ENCODE results near the gene PACSIN1.

PACSIN1 gene

DNA sequence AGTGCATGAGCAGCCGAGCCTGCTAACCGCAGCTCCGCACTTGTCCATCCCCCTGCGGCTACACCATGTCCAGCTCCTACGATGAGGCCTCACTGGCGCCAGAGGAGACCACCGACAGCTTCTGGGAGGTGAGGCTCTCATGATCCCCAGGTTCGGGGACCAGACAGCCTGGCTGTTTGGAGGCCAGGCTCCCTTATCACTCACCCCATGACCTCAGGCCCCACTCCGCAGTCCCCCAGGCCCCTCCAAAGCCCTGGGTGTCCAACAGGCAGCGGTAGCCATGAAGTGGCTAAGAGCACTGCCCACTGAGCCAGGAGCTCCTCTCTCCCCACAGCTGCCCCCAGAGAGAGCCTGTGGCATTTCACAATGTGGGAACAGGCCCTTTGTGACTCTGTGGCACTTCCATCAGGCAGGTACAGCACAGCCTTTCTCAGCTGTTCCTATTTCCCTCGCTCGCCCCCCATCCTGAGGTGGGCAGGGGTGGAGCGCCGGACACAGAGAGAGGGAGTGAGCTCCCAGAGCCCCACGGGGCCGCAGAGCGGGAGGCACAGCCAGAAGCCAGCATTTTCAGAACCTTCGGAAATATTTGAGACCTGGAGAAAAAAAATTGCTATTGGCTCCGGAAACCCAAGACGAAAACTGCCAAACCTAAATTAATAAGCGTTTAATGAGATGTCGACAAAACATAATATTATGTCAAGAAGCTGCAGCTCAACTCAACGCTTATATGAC lies 60.5 kb downstream of the PACSIN1 start:
- Histone ChIP-seq H3K14ac (ENCODE audit: low read length in 2 of 2) (no peak overlapping the region), H3K9me3 (ENCODE audit: control insufficient read depth, low read length) (no peaks in the 10 kb centered on the region), H4K91ac (ENCODE audit: low read length) (peak overlapping the region; percentile 35), H4K8ac (ENCODE audit: low read length) (peak overlapping the region; percentile 74), H3K79me1 (replicated peaks; ENCODE audit: low read length, poor library complexity, severe bottlenecking) (no peaks in the 10 kb centered on the region), H3K4me2 (ENCODE audit: low read length, poor library complexity, severe bottlenecking) (no peak overlapping the region), H3K9ac (ENCODE audit: low read length) (peak overlapping the region; percentile 79), H2AK5ac (ENCODE audit: low read length, severe bottlenecking) (peak overlapping the region; percentile 34), H3K27ac (ENCODE audit: low read length, poor library complexity, severe bottlenecking) (no peak overlapping the region), H2BK15ac (ENCODE audit: low read depth, poor library complexity, severe bottlenecking) (no peak overlapping the region), H3K4me1 (ENCODE audit: control insufficient read depth, insufficient read depth, low read depth, low read length) (peaks cover 6% of the 10 kb centered on the region), H3K36me3 (ENCODE audit: control insufficient read depth in 1 of 2, insufficient read depth in 2 of 2, low read depth in 1 of 2, low read length in 2 of 2) (no peaks in the 10 kb centered on the region), H3K18ac (ENCODE audit: low read depth in 1 of 2, low read length in 2 of 2) (peak overlapping the region in 1 of 2 experiments; percentile 73), H2BK5ac (ENCODE audit: low read depth, low read length, poor library complexity, severe bottlenecking) (no peak overlapping the region), H2BK120ac (ENCODE audit: low read depth, low read length) (no peak overlapping the region), H2AFZ (ENCODE audit: low read depth, low read length) (peak overlapping the region; percentile 85), H3K23ac (ENCODE audit: low read length in 2 of 2) (no peak overlapping the region), H3K27me3 (ENCODE audit: control insufficient read depth in 1 of 2, insufficient read depth in 1 of 2, low read length in 2 of 2) (peaks cover 13 to 57% of the 10 kb centered on the region in 2 experiments), H2BK12ac (ENCODE audit: low read length in 2 of 2) (no peak overlapping the region), H3K4me3 (ENCODE audit: insufficient read depth in 1 of 2, low read depth in 1 of 2, low read length in 2 of 2) (peak overlapping the region in 1 of 2 experiments; percentile 68), H3K4ac (ENCODE audit: low read depth in 1 of 2, low read length in 2 of 2) (peak overlapping the region; percentile 9 to 46)
- DNase-seq: no peak
- 86% methylated on average over 20 of the region's 23 CpGs for WGBS

DNA sequence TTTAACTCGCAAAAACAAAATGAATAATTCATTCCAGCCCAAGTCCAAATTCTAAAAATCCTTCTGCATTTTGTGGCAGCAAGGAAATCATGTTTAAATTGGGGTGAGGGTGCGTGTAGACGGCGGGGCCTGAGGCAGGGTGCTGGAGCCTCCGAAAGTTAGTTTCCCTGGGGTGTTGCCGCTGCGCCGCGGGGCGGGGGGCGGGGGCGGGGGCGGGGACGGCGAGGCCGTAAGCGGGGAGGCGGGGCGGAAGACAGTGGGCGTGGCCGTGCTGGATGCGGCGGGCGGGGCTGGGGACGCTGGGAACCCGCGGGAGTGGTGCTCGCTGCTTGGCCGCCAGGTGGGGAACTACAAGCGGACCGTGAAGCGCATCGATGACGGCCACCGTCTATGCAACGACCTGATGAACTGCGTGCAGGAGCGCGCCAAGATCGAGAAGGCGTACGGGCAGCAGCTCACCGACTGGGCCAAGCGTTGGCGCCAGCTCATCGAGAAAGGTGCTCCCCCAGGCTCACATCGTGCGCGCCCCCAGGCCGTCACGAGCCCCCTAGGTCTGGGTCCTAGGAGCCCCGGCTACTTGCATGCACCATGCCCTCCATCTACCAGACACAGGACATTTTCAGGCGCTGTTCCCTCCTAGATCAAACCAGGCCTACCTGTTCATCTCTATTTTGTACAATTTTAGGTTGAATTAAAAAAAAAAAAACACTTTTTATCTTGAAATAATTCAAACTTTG lies 61.3 kb downstream of the PACSIN1 start:
- Histone ChIP-seq H3K14ac (ENCODE audit: low read length in 2 of 2) (no peak overlapping the region), H3K9ac (ENCODE audit: low read length) (peak overlapping the region; percentile 79), H4K8ac (ENCODE audit: low read length) (peak overlapping the region; percentile 35), H3K4me3 (ENCODE audit: insufficient read depth in 1 of 2, low read depth in 1 of 2, low read length in 2 of 2) (peak overlapping the region; percentile 30 to 71), H2AK5ac (ENCODE audit: low read length, severe bottlenecking) (no peak overlapping the region), H2BK120ac (ENCODE audit: low read depth, low read length) (no peak overlapping the region), H2BK15ac (ENCODE audit: low read depth, poor library complexity, severe bottlenecking) (no peak overlapping the region), H3K23ac (ENCODE audit: low read length in 2 of 2) (no peak overlapping the region), H2BK5ac (ENCODE audit: low read depth, low read length, poor library complexity, severe bottlenecking) (no peak overlapping the region), H4K91ac (ENCODE audit: low read length) (no peak overlapping the region), H3K9me3 (ENCODE audit: control insufficient read depth, low read length) (no peaks in the 10 kb centered on the region), H3K27ac (ENCODE audit: low read length, poor library complexity, severe bottlenecking) (no peak overlapping the region), H3K36me3 (ENCODE audit: control insufficient read depth in 1 of 2, insufficient read depth in 2 of 2, low read depth in 1 of 2, low read length in 2 of 2) (no peaks in the 10 kb centered on the region), H3K27me3 (ENCODE audit: control insufficient read depth in 1 of 2, insufficient read depth in 1 of 2, low read length in 2 of 2) (peaks cover 16 to 49% of the 10 kb centered on the region in 2 experiments), H3K4me1 (ENCODE audit: control insufficient read depth, insufficient read depth, low read depth, low read length) (peaks cover 8% of the 10 kb centered on the region), H3K4me2 (ENCODE audit: low read length, poor library complexity, severe bottlenecking) (peak overlapping the region; percentile 62), H3K4ac (ENCODE audit: low read depth in 1 of 2, low read length in 2 of 2) (no peak overlapping the region), H3K79me1 (replicated peaks; ENCODE audit: low read length, poor library complexity, severe bottlenecking) (no peaks in the 10 kb centered on the region), H2AFZ (ENCODE audit: low read depth, low read length) (peak overlapping the region; percentile 8), H3K18ac (ENCODE audit: low read depth in 1 of 2, low read length in 2 of 2) (no peak overlapping the region), H2BK12ac (ENCODE audit: low read length in 2 of 2) (no peak overlapping the region)
- WGBS: 2% methylated on average over 27 of the region's 53 CpGs
- DNase-seq: peak; percentile 88

DNA sequence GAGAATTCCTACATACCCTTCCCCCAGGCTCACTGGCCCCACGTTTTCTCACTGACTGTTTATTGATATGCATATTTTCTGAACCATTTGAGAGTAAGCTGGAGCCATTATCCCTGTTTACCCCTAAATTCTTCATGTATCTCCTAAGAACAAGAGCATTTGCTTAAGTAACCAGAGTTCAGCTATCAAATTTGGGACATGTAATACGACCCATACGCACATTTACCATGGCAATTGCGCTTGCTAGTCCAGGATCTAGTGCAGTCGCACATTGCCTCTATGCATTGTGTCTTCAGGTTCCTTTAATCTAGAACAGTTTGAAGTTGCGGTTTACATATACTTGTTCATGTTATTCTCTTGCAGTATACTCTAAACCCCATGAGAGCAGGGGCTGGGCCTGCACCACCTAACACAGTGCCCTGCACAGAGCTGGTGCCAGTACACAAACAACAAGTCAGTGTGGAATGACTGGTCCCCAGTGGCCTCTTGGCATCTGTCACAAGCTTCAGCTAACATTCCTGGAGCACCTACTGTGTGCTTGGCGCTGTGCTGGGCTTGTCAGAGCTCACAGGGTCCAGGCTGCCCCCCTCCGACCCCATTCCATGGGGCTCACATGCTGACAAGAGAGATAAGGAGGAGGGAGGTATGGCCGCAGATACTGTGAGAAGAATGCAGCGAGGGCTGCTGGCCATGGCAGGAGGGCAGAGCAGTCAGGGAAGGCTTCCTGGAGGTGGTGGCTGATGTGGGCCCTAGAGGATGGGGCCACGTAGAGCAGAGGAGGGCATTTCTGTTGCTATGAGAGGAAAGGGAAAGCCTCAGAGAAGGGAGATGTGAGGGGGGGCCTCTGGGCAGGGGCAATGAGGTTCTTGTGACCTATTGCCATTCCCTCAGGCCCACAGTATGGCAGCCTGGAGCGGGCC lies 62.1 kb downstream of the PACSIN1 start:
- H3K79me1 ChIP-seq (replicated peaks; ENCODE audit: low read length, poor library complexity, severe bottlenecking): no peaks in the 10 kb centered on the region
- H4K8ac ChIP-seq (ENCODE audit: low read length): no peak overlapping the region
- no peak overlapping the region for H3K4me3 ChIP-seq (ENCODE audit: insufficient read depth in 1 of 2, low read depth in 1 of 2, low read length in 2 of 2)
- no peak overlapping the region for H3K18ac ChIP-seq (ENCODE audit: low read depth in 1 of 2, low read length in 2 of 2)
- no peak overlapping the region for H2AK5ac ChIP-seq (ENCODE audit: low read length, severe bottlenecking)
- no peak overlapping the region for H3K27ac ChIP-seq (ENCODE audit: low read length, poor library complexity, severe bottlenecking)
- no peak for DNase-seq
- H3K4me1 ChIP-seq (ENCODE audit: control insufficient read depth, insufficient read depth, low read depth, low read length): peaks cover 9% of the 10 kb centered on the region
- H3K27me3 ChIP-seq (ENCODE audit: control insufficient read depth in 1 of 2, insufficient read depth in 1 of 2, low read length in 2 of 2): peaks cover 16 to 43% of the 10 kb centered on the region in 2 experiments
- no peak overlapping the region for H3K4me2 ChIP-seq (ENCODE audit: low read length, poor library complexity, severe bottlenecking)
- H4K91ac ChIP-seq (ENCODE audit: low read length): no peak overlapping the region
- H3K36me3 ChIP-seq (ENCODE audit: control insufficient read depth in 1 of 2, insufficient read depth in 2 of 2, low read depth in 1 of 2, low read length in 2 of 2): no peaks in the 10 kb centered on the region
- H3K14ac ChIP-seq (ENCODE audit: low read length in 2 of 2): no peak overlapping the region
- H3K4ac ChIP-seq (ENCODE audit: low read depth in 1 of 2, low read length in 2 of 2): no peak overlapping the region
- no peak overlapping the region for H2BK5ac ChIP-seq (ENCODE audit: low read depth, low read length, poor library complexity, severe bottlenecking)
- H3K9ac ChIP-seq (ENCODE audit: low read length): no peak overlapping the region
- H2BK12ac ChIP-seq (ENCODE audit: low read length in 2 of 2): no peak overlapping the region
- H2BK15ac ChIP-seq (ENCODE audit: low read depth, poor library complexity, severe bottlenecking): no peak overlapping the region
- no peaks in the 10 kb centered on the region for H3K9me3 ChIP-seq (ENCODE audit: control insufficient read depth, low read length)
- H2BK120ac ChIP-seq (ENCODE audit: low read depth, low read length): no peak overlapping the region
- H2AFZ ChIP-seq (ENCODE audit: low read depth, low read length): no peak overlapping the region
- WGBS: 80% methylated on average over 12 of the region's 12 CpGs
- no peak overlapping the region for H3K23ac ChIP-seq (ENCODE audit: low read length in 2 of 2)

All from mesenchymal stem cell (in vitro differentiated cells and primary cell).